ENCODE data around the gene ABCA13. TPM values are rescaled to one million over a fixed set of nuclear protein-coding genes. Genes with fewer than 3 reads are reported as not detected.

Gene ABCA13
- polyA plus RNA-seq, 3 donors = 0.10 to 0.41 (median 0.37) TPM

DNA sequence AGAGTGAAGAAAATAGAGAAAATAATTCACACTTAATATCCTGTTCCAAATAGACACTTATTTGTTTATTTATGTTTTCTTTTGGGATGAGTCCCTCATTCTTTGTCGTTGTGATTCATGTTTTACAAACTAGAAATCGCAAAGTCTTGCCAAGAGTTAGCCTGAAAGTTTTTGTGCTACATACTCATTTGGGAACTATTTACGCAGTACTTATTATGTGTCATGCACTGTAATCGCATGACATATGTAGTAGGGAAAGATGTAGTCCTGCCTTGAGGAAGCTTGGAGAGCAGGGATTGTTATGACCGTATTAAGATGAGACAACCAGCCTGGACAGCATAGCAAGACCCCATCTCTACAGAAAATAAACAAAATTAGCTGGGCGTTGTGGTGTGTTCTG, 189.3 kb downstream of the ABCA13 start:
- H3K27me3 Mint-ChIP-seq (ENCODE audit: low read depth in 3 of 3) = peaks cover 0 to 5% (median 0%) of the 10 kb centered on the region in 3 donors
- 95% methylated on average over 3 of the region's 6 CpGs for whole genome bisulfite sequencing (ENCODE audit: insufficient coverage)
- no peak overlapping the region for H3K27ac ChIP-seq (ENCODE audit: low read depth in 1 of 2, low read length in 2 of 2)
- no peaks in the 10 kb centered on the region for H3K4me1 ChIP-seq (ENCODE audit: control insufficient read depth in 1 of 2, insufficient read depth in 2 of 2, low read length in 2 of 2)
- no peaks in the 10 kb centered on the region for H3K9me3 ChIP-seq (replicated peaks in 1 of 2; ENCODE audit: control insufficient read depth in 1 of 2, insufficient read depth in 1 of 2, low read length in 2 of 2)
- no peaks in the 10 kb centered on the region for H3K36me3 ChIP-seq (replicated peaks in 1 of 2; ENCODE audit: control insufficient read depth in 1 of 2, insufficient read depth in 2 of 2, low read length in 2 of 2)
- no peaks in the 10 kb centered on the region for H4K20me1 ChIP-seq (ENCODE audit: insufficient read depth, low read length)
- H3K27ac Mint-ChIP-seq = no peak overlapping the region
- TF ChIP-seq, protein P1, sequence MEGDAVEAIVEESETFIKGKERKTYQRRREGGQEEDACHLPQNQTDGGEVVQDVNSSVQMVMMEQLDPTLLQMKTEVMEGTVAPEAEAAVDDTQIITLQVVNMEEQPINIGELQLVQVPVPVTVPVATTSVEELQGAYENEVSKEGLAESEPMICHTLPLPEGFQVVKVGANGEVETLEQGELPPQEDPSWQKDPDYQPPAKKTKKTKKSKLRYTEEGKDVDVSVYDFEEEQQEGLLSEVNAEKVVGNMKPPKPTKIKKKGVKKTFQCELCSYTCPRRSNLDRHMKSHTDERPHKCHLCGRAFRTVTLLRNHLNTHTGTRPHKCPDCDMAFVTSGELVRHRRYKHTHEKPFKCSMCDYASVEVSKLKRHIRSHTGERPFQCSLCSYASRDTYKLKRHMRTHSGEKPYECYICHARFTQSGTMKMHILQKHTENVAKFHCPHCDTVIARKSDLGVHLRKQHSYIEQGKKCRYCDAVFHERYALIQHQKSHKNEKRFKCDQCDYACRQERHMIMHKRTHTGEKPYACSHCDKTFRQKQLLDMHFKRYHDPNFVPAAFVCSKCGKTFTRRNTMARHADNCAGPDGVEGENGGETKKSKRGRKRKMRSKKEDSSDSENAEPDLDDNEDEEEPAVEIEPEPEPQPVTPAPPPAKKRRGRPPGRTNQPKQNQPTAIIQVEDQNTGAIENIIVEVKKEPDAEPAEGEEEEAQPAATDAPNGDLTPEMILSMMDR (IDR thresholded peaks at IDR 0.05) = no peak
- H3K9ac ChIP-seq (ENCODE audit: insufficient read depth, low read length, poor library complexity, severe bottlenecking) = no peak overlapping the region
- no peak overlapping the region for H3K4me3 Mint-ChIP-seq
- no peak overlapping the region for H2AFZ ChIP-seq (ENCODE audit: insufficient read depth, low read depth, low read length, poor library complexity, severe bottlenecking)
- H3K9me3 Mint-ChIP-seq = peaks cover 0 to 2% (median 0%) of the 10 kb centered on the region in 7 donors
- no peak overlapping the region for H3K4me3 ChIP-seq (replicated peaks in 1 of 3; ENCODE audit: low read depth in 2 of 3, low read length in 3 of 3)
- no peak overlapping the region for H3K4me2 ChIP-seq (replicated peaks; ENCODE audit: extremely low read depth, low read length, poor library complexity, severe bottlenecking)
- intact Hi-C loops (cut with micrococcal nuclease) = no loop called here
- H3K27me3 ChIP-seq (ENCODE audit: control insufficient read depth in 2 of 2, insufficient read depth in 2 of 2, low read length in 2 of 2) = no peaks in the 10 kb centered on the region
- no peak for DNase-seq
- no peaks in the 10 kb centered on the region for H3K36me3 Mint-ChIP-seq
- H3K4me1 Mint-ChIP-seq = no peaks in the 10 kb centered on the region
- no peaks in the 10 kb centered on the region for H3K79me2 ChIP-seq (ENCODE audit: insufficient read depth, low read length)

DNA sequence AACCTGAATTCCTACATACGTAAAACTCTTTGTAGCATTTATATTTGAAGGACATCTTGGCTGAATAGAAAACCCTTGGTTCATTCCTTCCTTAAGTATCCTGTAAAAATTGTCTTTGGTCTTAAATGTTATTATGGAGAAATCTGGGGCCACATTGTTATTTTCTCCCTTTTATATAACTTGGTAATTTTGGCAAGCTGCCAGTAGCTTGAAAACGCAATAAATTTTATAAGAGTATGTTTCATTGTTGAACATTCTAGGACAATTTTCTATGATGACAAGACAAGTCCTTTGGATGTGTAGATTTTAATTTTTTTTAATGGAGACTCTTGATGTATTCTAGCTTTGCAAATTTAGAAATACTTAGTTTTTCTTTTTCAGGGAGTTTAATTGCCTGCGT, 191.9 kb downstream of the ABCA13 start:
- Histone ChIP-seq H2AFZ (ENCODE audit: insufficient read depth, low read depth, low read length, poor library complexity, severe bottlenecking) (no peak overlapping the region), H3K79me2 (ENCODE audit: insufficient read depth, low read length) (no peaks in the 10 kb centered on the region), H3K36me3 (replicated peaks in 1 of 2; ENCODE audit: control insufficient read depth in 1 of 2, insufficient read depth in 2 of 2, low read length in 2 of 2) (no peaks in the 10 kb centered on the region), H3K9ac (ENCODE audit: insufficient read depth, low read length, poor library complexity, severe bottlenecking) (no peak overlapping the region), H3K4me1 (ENCODE audit: control insufficient read depth in 1 of 2, insufficient read depth in 2 of 2, low read length in 2 of 2) (no peaks in the 10 kb centered on the region), H3K4me2 (replicated peaks; ENCODE audit: extremely low read depth, low read length, poor library complexity, severe bottlenecking) (no peak overlapping the region), H3K27me3 (ENCODE audit: control insufficient read depth in 2 of 2, insufficient read depth in 2 of 2, low read length in 2 of 2) (no peaks in the 10 kb centered on the region), H3K27ac (ENCODE audit: low read depth in 1 of 2, low read length in 2 of 2) (no peak overlapping the region), H3K9me3 (replicated peaks in 1 of 2; ENCODE audit: control insufficient read depth in 1 of 2, insufficient read depth in 1 of 2, low read length in 2 of 2) (no peaks in the 10 kb centered on the region), H4K20me1 (ENCODE audit: insufficient read depth, low read length) (no peaks in the 10 kb centered on the region), H3K4me3 (replicated peaks in 1 of 3; ENCODE audit: low read depth in 2 of 3, low read length in 3 of 3) (no peak overlapping the region)
- no peaks in the 10 kb centered on the region for H3K36me3 Mint-ChIP-seq
- intact Hi-C loops (cut with micrococcal nuclease) = no loop called here
- DNase-seq = no peak
- H3K9me3 Mint-ChIP-seq = peaks cover 0 to 6% (median 2%) of the 10 kb centered on the region in 7 donors
- TF ChIP-seq, protein P1 (IDR thresholded peaks at IDR 0.05) = no peak
- WGBS (ENCODE audit: insufficient coverage) = no CpG with 5 or more reads among the region's 3 CpGs
- no peaks in the 10 kb centered on the region for H3K27me3 Mint-ChIP-seq (ENCODE audit: low read depth in 3 of 3)
- H3K27ac Mint-ChIP-seq = no peak overlapping the region
- H3K4me1 Mint-ChIP-seq = no peaks in the 10 kb centered on the region
- no peak overlapping the region for H3K4me3 Mint-ChIP-seq
